Stimulated activated CD8-positive, alpha-beta memory T cell treated with anti-CD3 and anti-CD28 coated beads, Interleukin-2, amount 100 ng/mL, for 48 hours (primary cell): ENCODE results near the gene SH2D4B.
"Not testable (repeated sequence)": the region's sequence is repeated elsewhere in the genome, so short reads cannot be mapped to it uniquely, and the experiment has no call there.

Experiments used
- DNase-seq, 2 donors: peaks; one replicate each; pipeline ENCODE4 v3.0.0-alpha.2; 2020; ENCODE audit warnings: low read depth in 2 of 2

SH2D4B gene

GRCh38 chr10:80542652-80543318, 5.1 kb downstream of the SH2D4B start:
- DNase-seq = no peak

GRCh38 chr10:80543319-80543672, 5.6 kb downstream of the SH2D4B start:
- not testable (repeated sequence) for DNase-seq

- no peak for DNase-seq
These were observed 6.7 kb downstream of the SH2D4B start for GRCh38 chr10:80544316-80544953.

DNA sequence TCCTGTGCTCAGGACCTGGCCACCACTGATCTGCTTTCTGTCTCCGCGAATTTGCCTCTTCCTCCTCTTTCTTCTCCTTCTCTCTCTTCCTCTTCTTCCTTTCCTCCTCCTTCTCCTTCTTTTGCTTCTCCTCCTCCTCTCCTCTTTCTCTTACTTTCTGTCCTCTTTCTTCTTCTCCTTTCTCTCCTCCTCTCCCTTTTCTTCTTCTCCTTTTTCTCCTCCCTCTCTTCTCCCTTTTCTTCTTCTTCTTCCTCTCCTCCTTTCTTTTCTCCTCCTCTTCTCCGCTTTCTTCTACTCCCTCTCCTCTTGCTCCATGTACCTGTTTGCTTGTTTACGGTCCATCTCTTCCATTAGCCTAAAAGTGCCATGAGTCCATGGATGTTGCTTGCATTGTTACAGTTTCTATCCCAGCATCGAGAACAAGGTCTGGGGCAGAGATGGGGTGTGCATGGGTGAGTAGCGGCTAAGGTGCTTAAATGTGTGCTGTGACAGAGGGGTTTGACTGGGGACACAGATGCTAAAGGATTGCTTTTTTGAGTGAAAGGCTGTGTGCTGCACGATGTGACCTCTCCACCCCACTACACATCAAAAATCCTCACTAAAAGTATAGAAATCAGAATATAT, 7.7 kb downstream of the SH2D4B start:
- DNase-seq = no peak

DNA sequence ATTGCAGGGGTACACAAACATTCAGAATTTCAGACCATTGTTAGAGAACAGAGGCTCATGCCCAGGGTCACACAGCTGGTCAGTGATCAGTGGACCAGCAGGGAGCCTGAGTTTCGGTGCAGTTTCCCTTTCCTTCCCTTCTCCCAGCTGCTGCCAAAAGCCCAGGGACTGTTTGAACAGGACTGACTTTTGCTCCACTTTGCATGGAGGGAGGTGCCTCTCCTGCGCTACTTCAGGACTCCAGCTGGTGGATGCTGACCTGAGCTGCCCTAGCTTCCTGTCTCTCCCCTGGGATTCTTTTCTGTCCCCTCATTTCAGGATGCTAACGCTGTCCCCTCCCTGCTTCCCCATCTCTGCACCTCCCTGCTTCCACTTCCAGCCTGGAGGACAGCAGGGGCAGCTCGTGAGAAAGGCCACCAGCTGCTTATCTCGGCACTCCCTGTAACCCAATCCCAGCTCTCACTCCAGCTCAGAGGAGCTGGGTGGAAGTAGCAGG, 14.5 kb downstream of the SH2D4B start:
- DNase-seq = no peak

DNA sequence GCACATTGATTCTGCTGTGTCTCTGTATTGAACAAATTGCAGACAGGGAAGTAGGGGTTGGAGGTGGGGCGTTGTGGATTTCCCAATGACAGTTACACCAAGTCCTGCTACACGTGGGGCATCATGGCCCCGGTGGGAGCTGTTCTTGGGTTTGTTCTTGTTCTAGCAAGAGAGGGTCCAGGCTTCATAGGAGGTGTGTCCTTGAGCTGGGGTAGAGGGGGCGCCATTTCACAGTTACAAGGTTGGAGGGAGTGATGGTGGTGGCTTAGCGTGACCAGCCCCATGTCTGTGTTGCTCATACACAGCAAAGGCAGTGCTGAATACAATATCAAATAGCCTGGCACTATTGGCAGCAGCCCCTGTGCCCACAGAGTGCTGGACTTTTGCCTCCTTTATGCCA, 15.7 kb downstream of the SH2D4B start:
- no peak for DNase-seq

- DNase-seq = no peak
These were observed 16.3 kb downstream of the SH2D4B start for GRCh38 chr10:80554050-80554449.

DNA sequence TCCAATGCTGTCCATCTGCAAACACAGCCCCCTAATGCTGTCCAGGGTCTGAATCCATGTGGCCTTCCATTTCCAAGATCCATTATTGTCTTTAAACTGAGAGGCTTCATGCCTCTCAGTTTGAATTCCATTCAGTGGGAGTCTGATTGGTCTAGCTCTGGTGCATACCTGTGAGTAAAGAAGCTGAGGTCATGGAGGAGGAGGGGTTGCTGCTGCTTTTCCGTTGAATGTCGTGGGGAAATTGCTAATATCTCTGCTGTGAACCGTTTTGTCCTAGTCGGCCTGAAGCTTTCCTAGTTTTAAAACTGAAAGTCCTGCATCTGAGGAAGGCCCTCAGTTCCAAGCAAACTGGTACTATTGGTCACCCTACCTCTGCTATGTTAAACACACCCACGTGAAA, 17.7 kb downstream of the SH2D4B start:
- no peak for DNase-seq

- no peak for DNase-seq
These were observed 24.2 kb downstream of the SH2D4B start for GRCh38 chr10:80561950-80562349.

- no peak for DNase-seq
These were observed 29.6 kb downstream of the SH2D4B start for GRCh38 chr10:80567292-80567691.

- no peak for DNase-seq
These were observed 31.6 kb downstream of the SH2D4B start for GRCh38 chr10:80569131-80569895.

- DNase-seq = no peak
These were observed 33.6 kb downstream of the SH2D4B start for GRCh38 chr10:80571352-80571751.

DNA sequence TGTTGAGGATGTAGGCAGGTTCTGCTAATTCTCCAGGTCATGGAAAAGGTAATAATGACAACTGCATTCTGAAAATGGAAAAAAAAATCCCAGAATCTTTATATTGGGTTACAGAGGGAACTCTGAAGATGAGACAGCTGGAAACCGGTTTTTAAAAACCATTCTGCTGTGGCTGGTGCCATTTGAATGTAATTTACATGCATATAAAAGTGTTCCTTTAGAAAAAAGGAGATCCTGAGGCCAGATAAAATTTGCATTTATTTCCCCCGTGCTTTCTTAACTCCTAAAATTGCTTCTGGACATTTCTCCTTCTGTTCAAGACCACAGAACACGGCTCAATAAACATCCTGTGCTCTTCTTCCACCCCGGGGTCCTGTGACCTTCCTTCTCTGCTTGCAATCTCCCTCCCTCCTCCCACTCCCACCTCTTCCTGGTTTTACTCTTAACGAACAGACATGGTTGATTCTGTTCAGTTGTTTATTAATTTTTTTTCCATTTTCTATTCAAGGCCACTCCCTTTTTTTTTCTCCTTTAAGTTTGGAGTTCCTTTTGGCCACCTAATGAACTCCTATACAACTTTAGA, 41.6 kb downstream of the SH2D4B start:
- DNase-seq = no peak

DNA sequence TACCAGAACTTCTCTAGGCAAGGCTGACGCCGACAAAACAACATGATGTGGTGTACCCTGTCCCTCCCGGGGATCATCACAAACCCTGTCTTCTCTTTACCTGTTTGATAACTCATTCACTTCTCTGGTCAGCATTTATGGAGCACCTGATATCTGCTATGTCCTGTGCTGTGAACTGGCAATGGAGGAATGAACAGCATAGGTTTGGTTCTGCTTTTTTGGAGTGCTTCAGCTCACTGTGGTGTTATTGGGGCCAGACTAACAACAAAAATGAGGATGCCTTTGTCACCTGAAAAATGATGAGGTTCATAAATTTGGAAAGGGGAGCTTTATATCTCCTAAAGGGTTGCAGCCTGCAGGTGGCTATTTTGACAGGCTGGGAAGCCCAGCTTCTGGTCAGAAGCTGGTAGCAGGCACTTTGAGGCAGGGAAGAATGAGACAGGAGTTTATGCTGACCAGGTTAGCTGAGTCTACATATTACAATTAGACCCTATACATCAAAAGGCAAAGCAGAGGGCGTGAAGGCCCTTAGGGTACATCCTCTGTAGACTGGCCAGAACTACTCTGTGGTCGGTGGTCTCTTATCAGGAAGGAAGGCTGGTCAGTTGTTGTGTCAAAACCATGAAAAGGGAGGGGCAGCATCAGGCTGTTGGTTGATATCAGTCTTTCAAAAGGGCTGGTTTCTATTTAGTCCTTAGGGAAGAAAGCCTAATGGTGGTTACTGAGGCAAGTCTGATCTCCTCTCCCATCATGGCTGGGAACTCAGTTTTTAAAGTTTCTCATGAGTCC, 42.3 kb downstream of the SH2D4B start:
- DNase-seq = no peak

- DNase-seq = no peak
These were observed 43.2 kb downstream of the SH2D4B start for GRCh38 chr10:80580638-80581468.

GRCh38 chr10:80581469-80581835, 43.8 kb downstream of the SH2D4B start:
- DNase-seq = no peak

- DNase-seq = no peak
These were observed 44.7 kb downstream of the SH2D4B start for GRCh38 chr10:80582286-80582960.

DNA sequence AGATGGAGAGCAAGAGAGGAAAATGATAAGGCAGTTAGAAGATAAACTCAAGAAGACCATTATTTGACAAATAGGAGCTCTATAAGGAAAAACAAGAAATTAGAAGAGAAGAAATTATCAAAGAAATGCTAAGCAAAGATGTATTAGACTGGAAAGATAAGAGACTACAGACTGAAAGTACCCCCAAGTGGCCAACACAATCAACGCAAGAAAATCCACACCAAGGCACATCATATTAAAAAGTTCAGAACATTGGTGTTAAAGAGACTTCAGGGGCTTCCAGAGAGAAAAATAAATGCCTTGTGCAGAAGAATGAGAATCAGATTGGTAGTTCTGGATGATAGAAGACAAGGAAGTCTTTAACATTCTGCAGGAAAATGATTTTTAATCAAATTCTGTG, 46.0 kb downstream of the SH2D4B start:
- no peak for DNase-seq

DNA sequence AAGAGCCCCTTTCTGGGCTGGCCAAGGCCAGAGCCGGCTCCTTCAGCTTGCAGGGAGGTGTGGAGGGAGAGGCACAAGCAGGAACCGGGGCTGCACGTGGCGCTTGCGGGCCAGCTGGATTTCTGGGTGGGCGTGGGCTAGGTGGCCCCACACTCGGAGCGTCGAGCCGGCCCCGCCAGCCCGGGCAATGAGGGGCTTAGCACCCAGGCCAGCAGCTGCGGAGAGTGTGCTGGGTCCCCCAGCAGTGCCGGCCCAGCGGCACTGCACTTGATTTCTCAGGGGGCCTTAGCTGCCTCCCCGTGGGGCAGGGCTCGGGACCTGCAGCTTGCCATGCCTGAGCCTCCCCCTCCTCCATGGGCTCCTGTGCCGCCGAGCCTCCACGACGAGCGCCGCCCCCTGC, 48.1 kb downstream of the SH2D4B start:
- DNase-seq = no peak

GRCh38 chr10:80588546-80588945, 50.8 kb downstream of the SH2D4B start:
- DNase-seq = no peak
